AG09309 (cell line): ENCODE data around the gene ACOXL.
"Not testable (repeated sequence)": the region's sequence is repeated elsewhere in the genome, so short reads cannot be mapped to it uniquely, and the experiment has no call there.

Experiments
- DNase-seq: peaks from one replicate; pipeline ENCODE4 v3.0.0-alpha.2; 2010; ENCODE audit warnings: low read depth
- H3K4me3 ChIP-seq: 2 replicates; pipeline ENCODE4 v1.5.1; 2011; ENCODE audit warnings: mild to moderate bottlenecking, low read depth, low read length, moderate library complexity; ENCODE audit not compliant: control insufficient read depth
- TF ChIP-seq, protein P1 (sequence below): IDR thresholded peaks from 2 replicates; pipeline ENCODE4 v1.5.1; 2011; ENCODE audit warnings: mild to moderate bottlenecking, low read depth, low read length, inconsistent platforms; ENCODE audit not compliant: insufficient read depth, control insufficient read depth; ENCODE audit errors: missing control alignments

ACOXL gene

DNA sequence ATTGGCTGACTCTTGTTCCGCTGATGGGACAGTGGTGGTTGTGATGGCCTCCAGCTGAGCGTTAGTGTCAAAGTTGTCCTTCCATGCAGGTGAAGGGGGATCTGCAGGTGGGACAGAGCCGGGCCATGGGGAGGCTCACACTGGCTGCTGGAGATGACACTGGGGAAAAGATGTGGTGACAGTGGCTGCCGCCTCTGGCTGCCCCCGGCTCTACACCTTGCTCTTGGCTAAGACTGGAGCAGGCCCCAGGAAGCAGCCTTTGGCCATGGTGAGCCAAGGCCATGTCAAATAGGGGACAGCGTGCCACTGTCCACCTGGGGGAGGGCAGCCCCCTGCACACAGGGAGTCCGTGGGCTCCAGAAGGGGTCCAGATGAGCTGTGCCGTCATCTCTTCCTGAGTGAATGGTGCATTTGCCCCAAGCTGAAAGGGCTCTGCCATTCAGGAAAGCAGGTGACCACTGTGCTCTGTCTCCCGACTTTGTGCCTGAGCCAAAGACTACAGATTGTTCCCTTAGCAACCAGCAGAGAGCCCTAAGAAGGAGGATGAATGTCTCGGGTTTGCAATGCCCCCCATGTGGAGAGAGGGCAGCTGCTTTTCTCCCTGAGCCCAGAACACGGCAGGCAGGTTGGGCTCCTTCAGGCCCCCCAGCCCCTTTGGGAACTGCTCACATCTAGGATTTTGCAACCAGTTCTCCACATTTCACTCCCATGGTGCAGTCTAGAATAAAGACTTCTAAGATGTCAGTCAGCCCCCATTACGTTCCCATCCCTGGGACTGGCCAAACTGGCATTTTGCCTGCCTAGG lies 309.2 kb downstream of the ACOXL start:
- H3K4me3 ChIP-seq: no peak overlapping the region
- DNase-seq: no peak
- TF ChIP-seq, protein P1, sequence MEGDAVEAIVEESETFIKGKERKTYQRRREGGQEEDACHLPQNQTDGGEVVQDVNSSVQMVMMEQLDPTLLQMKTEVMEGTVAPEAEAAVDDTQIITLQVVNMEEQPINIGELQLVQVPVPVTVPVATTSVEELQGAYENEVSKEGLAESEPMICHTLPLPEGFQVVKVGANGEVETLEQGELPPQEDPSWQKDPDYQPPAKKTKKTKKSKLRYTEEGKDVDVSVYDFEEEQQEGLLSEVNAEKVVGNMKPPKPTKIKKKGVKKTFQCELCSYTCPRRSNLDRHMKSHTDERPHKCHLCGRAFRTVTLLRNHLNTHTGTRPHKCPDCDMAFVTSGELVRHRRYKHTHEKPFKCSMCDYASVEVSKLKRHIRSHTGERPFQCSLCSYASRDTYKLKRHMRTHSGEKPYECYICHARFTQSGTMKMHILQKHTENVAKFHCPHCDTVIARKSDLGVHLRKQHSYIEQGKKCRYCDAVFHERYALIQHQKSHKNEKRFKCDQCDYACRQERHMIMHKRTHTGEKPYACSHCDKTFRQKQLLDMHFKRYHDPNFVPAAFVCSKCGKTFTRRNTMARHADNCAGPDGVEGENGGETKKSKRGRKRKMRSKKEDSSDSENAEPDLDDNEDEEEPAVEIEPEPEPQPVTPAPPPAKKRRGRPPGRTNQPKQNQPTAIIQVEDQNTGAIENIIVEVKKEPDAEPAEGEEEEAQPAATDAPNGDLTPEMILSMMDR: no peak

DNA sequence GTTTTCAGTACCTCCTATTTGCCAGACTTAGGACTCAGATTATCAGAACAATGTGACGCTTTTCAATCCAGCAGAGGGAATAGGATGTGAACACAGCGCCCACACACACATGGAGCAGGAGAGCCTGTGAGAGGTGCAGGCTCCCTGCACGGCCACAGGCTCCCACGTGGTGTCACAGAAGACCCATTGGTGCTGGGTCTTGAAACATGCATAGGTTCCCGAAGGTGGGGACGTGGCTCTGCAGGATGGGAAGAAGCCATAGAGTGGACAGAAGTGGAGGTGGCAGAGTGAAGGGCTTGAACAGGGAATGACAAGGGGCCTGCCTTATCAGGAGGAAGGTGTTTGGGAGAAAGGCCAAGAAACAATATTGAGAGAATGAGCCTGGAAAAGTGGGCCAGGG lies 309.9 kb downstream of the ACOXL start:
- no peak for DNase-seq
- TF ChIP-seq, protein P1: no peak
- no peak overlapping the region for H3K4me3 ChIP-seq

DNA sequence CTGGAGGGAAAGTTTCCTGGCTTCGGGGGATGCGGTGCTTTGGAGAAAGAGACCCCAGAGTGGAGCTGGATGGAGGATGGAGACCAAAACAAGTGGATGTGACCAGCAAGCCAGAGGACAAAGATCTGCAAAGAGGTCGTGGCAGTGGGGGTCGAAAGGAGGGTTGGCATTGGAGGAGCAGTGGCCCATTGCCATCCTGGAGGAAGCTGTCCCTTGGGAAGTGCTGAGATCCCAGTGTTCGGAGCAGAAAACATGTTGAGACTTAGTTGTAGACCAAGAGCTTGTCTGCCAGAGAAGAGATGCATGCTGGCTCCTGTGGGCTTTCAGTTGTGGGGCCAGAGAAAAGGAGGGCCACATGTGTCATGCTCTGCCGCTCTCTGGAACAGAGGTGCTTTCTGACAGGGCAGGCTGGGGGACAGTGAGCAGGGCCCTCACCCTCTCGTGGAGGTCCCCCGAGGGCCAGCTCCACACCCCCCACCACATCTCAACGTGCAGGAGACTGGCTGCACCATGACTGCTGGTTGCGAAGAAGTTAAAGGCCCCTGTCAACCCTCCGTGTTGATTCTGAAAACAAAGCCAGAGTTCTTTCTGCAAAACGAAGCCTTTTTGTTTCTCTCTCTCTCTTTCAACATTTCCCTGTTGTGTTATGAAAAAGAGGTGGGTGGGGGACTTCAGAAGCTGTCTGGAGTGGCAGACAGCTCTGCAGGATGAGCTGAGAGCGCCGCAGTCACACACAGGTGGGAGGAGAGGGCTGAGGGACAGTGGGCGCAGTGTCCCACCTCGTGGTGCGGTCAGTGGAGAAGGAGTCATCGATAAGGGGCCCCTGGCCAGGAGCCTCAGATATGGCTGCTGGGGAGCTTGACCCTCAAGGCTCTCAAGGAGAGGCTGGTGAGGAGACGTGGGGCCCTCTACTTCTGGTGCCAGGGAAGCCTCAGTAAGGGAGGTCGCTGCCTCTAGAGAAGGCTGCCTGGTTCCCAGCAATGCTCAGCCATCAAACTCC lies 310.7 kb downstream of the ACOXL start:
- no peak for DNase-seq
- no peak overlapping the region for H3K4me3 ChIP-seq
- TF ChIP-seq, protein P1: no peak

DNA sequence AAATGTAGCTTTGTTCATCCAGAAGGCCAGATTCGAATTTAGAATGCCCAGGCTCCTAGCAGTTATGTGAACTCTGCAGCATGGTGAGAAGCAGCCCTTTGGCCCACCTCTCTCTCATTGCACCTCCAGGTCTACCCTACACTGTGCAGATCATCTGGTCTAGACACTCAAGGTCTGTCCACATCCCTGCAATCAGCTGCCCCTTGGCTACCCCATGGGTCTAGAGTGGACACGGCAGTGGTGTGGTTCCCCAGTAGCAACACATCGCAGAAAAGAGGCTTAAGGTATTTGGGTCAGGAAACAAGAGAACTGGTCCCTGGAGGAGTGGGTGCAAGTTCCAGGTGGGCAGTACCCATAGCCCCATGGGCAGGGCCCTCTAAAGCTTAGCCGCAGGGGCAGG lies 311.7 kb downstream of the ACOXL start:
- TF ChIP-seq, protein P1: no peak
- no peak overlapping the region for H3K4me3 ChIP-seq
- DNase-seq: no peak

DNA sequence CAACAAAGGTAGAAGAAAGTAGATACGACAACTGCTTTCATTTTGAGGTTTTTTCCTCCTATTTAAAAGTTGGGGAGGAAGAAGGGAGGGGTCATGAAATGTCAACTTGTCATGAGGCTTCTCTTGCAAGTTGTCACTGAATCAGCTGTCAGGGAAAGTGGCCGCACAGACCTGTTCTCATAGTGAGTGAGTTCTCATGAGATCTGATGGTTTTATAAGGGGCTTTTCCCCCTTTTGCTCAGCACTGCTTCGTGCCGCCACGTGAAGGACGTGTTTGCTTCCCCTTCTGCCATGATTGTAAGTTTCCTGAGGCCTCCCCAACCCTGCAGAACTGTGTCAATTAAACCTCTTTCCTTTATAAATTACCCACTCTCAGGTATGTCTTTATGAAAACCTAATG lies 312.9 kb downstream of the ACOXL start:
- not testable (repeated sequence) for H3K4me3 ChIP-seq, DNase-seq

DNA sequence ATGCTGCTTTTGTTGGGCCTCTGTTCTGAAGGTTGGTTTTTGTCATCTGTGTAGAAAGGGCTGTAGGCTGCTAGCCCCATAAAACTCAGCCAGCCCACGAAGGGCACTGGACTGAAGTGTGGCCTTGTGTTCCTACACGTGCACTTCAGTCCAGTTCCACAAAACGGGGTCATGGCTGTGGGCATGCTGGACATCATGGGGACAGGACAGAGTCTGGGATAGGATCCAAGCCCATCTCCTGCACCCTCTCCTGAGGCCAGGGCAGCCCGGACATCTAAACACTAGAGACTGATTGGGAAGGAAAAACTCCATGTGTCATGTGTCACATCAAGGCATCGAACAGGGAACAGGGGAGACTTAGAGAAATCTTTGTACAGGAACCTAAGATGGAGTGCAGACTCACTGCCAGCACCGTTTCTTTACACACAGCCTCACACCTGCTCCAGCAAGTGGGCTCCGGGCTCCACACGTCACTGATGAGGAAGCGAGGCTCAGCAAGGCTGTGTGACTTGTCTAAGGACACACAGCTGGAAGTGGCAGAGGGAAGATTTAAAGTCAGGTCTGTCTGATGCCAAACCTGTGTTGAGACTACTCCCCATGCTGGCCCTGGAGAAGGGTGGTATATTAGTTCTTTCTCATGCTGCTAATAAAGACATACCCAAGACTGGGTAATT lies 313.5 kb downstream of the ACOXL start:
- H3K4me3 ChIP-seq: no peak overlapping the region
- no peak for DNase-seq
- TF ChIP-seq, protein P1: no peak
